ENCODE results near the gene POLL.

Gene POLL

GRCh38 chr10:101545898-101546297 lies 42.2 kb downstream of the POLL start:
- DNase-seq (ENCODE audit: low read depth in 2 of 2) = no peak
- no peak for TF ChIP-seq CTCF (IDR thresholded peaks at IDR 0.05; ENCODE audit: low read depth, low read length)
- no peak overlapping the region for H3K4me3 ChIP-seq (replicated peaks in 1 of 2; ENCODE audit: low read depth in 2 of 2, low read length in 2 of 2)

DNA sequence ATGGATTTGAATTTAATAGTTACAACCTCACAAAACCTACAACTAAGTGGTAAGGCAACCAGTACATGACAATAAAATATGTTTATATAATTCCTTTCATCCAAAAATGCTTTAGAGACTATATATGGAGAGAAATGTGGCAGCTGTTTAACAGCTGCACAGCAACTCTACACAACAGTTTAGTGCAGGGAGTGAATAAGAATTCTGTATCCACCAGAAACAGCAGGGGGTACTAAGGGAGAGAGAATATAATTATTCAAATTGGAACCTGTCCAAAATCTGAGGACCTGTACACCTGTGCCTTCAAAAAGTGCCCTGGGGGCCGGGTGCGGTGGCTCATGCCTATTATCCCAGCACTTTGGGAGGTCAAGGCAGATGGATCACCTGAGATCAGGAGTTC lies 49.6 kb downstream of the POLL start:
- DNase-seq (ENCODE audit: low read depth in 2 of 2) = no peak
- TF ChIP-seq CTCF (IDR thresholded peaks at IDR 0.05; ENCODE audit: low read depth, low read length) = no peak
- no peak overlapping the region for H3K4me3 ChIP-seq (replicated peaks in 1 of 2; ENCODE audit: low read depth in 2 of 2, low read length in 2 of 2)

DNA sequence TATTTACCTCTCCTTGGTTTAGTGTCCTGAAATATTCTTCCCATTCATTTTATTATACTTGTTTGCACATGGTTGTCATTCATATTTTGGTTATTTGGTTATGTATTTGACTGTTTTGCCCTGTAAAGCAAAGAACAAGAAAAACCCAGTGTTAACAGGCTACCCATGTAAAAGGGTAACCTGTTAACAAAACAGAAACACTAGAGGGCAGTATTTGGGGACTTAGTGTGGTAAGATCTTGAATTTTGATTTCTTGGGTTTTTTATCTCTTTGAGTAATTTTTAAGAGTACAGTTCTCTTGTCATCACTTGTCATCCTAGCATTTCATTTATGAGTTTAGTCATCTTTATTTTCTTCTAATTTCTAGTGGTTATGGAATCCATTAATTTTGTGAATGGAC lies 51.3 kb downstream of the POLL start:
- no peak overlapping the region for H3K4me3 ChIP-seq (replicated peaks in 1 of 2; ENCODE audit: low read depth in 2 of 2, low read length in 2 of 2)
- peak; percentile 30 to 53 for DNase-seq (ENCODE audit: low read depth in 2 of 2)
- peak; percentile 47 for TF ChIP-seq CTCF (IDR thresholded peaks at IDR 0.05; ENCODE audit: low read depth, low read length)

DNA sequence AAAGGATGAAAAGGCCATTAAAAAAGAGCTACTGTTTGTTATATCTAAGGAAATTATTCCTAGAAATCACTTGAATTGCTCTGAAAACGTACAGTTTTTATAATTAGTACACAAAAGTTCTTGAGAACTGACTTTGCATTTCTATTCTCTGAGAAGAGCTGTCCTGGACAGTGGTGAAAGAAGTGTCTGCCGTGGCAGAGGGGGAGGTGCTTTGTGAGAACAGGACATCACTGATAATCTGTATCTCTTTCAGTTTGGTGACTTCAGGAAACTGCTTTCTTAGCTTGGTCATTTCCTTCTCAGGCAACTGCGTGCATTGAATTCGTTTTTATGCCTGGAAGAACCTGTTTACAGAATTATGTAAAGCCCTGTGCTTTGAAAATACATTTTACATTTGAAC lies 52.1 kb downstream of the POLL start:
- no peak overlapping the region for H3K4me3 ChIP-seq (replicated peaks in 1 of 2; ENCODE audit: low read depth in 2 of 2, low read length in 2 of 2)
- DNase-seq (ENCODE audit: low read depth in 2 of 2) = peak in 1 of 2 donors; percentile 10
- TF ChIP-seq CTCF (IDR thresholded peaks at IDR 0.05; ENCODE audit: low read depth, low read length) = no peak

DNA sequence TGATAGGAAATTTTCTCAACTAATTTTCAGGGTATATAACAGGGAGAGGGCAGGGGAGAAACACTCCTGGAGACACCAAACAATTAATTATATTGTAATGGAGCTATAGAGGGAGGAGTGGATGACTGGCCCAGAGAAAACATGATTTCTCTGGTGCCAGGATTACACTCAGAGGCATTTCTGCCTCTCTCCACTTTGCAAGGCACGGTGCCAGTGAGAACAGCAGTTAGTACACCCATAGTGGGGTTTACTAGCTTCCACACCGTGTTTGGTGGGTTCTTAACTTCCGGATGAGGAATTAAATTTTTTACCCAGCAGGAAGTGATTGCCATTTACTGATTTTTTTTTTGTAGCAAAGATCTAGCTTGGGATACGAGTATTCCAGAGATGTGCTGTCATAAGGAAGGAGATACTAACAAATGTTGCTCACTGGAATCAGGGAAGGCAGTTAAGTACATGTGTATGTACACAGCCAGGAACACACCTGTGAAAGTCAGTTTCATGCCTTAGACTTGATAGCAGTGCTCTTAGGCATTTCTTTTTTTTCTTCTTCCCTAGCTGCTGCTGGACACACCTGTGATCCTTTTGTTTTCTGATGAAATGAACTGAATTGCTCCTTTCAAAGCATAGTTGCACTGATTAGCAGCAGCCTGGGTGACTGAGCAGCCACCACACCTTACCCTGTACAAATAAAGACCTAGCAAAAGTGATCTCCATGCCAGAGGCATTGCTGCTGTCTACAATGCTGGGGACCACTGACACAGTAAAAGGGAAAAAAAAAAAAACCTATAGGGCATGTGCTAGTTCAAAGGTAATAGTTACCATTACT lies 58.1 kb downstream of the POLL start:
- TF ChIP-seq CTCF (IDR thresholded peaks at IDR 0.05; ENCODE audit: low read depth, low read length) = no peak
- DNase-seq (ENCODE audit: low read depth in 2 of 2) = no peak

DNA sequence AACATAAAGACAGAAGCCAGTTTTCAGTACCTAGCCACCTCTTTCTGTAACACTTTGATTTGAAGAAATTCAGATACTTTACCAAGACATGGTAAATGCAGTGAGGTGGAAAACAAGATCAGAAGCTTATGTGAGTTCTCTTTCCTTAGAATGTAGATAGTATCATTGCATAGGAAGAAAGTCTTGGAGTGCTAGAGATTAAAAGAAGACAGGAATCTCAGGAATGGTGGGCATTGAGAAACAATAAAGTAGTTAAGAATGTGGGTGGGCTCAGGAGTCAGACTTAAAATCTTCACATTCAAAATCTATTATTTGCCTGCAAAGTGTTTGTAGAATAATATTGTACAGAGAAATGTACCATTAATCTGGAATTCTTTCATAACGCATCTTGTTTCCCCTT lies 58.9 kb downstream of the POLL start:
- no peak for DNase-seq (ENCODE audit: low read depth in 2 of 2)
- no peak for TF ChIP-seq CTCF (IDR thresholded peaks at IDR 0.05; ENCODE audit: low read depth, low read length)
- H3K4me3 ChIP-seq (replicated peaks in 1 of 2; ENCODE audit: low read depth in 2 of 2, low read length in 2 of 2) = no peak overlapping the region

More for the DNA sequence above, 58.1 kb downstream of the POLL start:
- no peak overlapping the region for H3K4me3 ChIP-seq (replicated peaks in 1 of 2; ENCODE audit: low read depth in 2 of 2, low read length in 2 of 2)

All from cardiac fibroblast (primary cell).